Measurements from ENCODE around the gene SAA4.
"Not testable (repeated sequence)": the region's sequence is repeated elsewhere in the genome, so short reads cannot be mapped to it uniquely, and the experiment has no call there.

SAA4 gene

GRCh38 chr11:18264677-18265555 lies 28.3 kb upstream of the SAA4 start:
- Histone ChIP-seq H3K27ac (ENCODE audit: low read depth, low read length) (no peak overlapping the region), H3K9ac (ENCODE audit: low read depth, low read length) (no peak overlapping the region), H3K27me3 (ENCODE audit: insufficient read depth, low read length) (no peaks in the 10 kb centered on the region), H3K4me3 (ENCODE audit: low read length) (no peak overlapping the region), H3K9me3 (ENCODE audit: insufficient read depth, low read depth, low read length) (no peaks in the 10 kb centered on the region), H3K4me1 (ENCODE audit: insufficient read depth, low read length) (no peaks in the 10 kb centered on the region), H3K36me3 (ENCODE audit: insufficient read depth, low read length) (no peaks in the 10 kb centered on the region)
- 67% methylated on average over 1 of the region's 1 CpG for WGBS

- H3K4me3 ChIP-seq (ENCODE audit: low read length): no peak overlapping the region
- no peaks in the 10 kb centered on the region for H3K4me1 ChIP-seq (ENCODE audit: insufficient read depth, low read length)
- no peaks in the 10 kb centered on the region for H3K27me3 ChIP-seq (ENCODE audit: insufficient read depth, low read length)
- H3K27ac ChIP-seq (ENCODE audit: low read depth, low read length): no peak overlapping the region
- 90% methylated on average over 4 of the region's 4 CpGs for WGBS
- no peak overlapping the region for H3K9ac ChIP-seq (ENCODE audit: low read depth, low read length)
- H3K36me3 ChIP-seq (ENCODE audit: insufficient read depth, low read length): no peaks in the 10 kb centered on the region
- no peaks in the 10 kb centered on the region for H3K9me3 ChIP-seq (ENCODE audit: insufficient read depth, low read depth, low read length)
Measured at GRCh38 chr11:18264035-18264434, 27.4 kb upstream of the SAA4 start.

- not testable (repeated sequence) for H3K27ac ChIP-seq (ENCODE audit: low read depth, low read length); H3K9ac ChIP-seq (ENCODE audit: low read depth, low read length); H3K27me3 ChIP-seq (ENCODE audit: insufficient read depth, low read length); H3K4me3 ChIP-seq (ENCODE audit: low read length); H3K36me3 ChIP-seq (ENCODE audit: insufficient read depth, low read length); H3K4me1 ChIP-seq (ENCODE audit: insufficient read depth, low read length); H3K9me3 ChIP-seq (ENCODE audit: insufficient read depth, low read depth, low read length)
- WGBS: 65% methylated on average over 8 of the region's 8 CpGs
Measured at GRCh38 chr11:18262681-18263350, 26.2 kb upstream of the SAA4 start.

GRCh38 chr11:18261721-18262120 lies 25.1 kb upstream of the SAA4 start:
- Histone ChIP-seq H3K36me3 (ENCODE audit: insufficient read depth, low read length) (no peaks in the 10 kb centered on the region), H3K27me3 (ENCODE audit: insufficient read depth, low read length) (no peaks in the 10 kb centered on the region), H3K9ac (ENCODE audit: low read depth, low read length) (no peak overlapping the region), H3K27ac (ENCODE audit: low read depth, low read length) (no peak overlapping the region), H3K9me3 (ENCODE audit: insufficient read depth, low read depth, low read length) (no peaks in the 10 kb centered on the region), H3K4me3 (ENCODE audit: low read length) (no peak overlapping the region), H3K4me1 (ENCODE audit: insufficient read depth, low read length) (no peaks in the 10 kb centered on the region)
- 97% methylated on average over 14 of the region's 14 CpGs for WGBS

- no peaks in the 10 kb centered on the region for H3K9me3 ChIP-seq (ENCODE audit: insufficient read depth, low read depth, low read length)
- H3K4me3 ChIP-seq (ENCODE audit: low read length): no peak overlapping the region
- H3K36me3 ChIP-seq (ENCODE audit: insufficient read depth, low read length): no peaks in the 10 kb centered on the region
- H3K27me3 ChIP-seq (ENCODE audit: insufficient read depth, low read length): no peaks in the 10 kb centered on the region
- no peak overlapping the region for H3K27ac ChIP-seq (ENCODE audit: low read depth, low read length)
- H3K4me1 ChIP-seq (ENCODE audit: insufficient read depth, low read length): no peaks in the 10 kb centered on the region
- H3K9ac ChIP-seq (ENCODE audit: low read depth, low read length): no peak overlapping the region
Measured at GRCh38 chr11:18259259-18259658, 22.7 kb upstream of the SAA4 start.

GRCh38 chr11:18254781-18255361 lies 18.3 kb upstream of the SAA4 start:
- Histone ChIP-seq H3K27me3 (ENCODE audit: insufficient read depth, low read length) (no peaks in the 10 kb centered on the region), H3K36me3 (ENCODE audit: insufficient read depth, low read length) (no peaks in the 10 kb centered on the region), H3K4me3 (ENCODE audit: low read length) (no peak overlapping the region), H3K9me3 (ENCODE audit: insufficient read depth, low read depth, low read length) (no peaks in the 10 kb centered on the region), H3K4me1 (ENCODE audit: insufficient read depth, low read length) (no peaks in the 10 kb centered on the region), H3K9ac (ENCODE audit: low read depth, low read length) (no peak overlapping the region), H3K27ac (ENCODE audit: low read depth, low read length) (no peak overlapping the region)
- WGBS: 81% methylated on average over 2 of the region's 2 CpGs

GRCh38 chr11:18253778-18254338 lies 17.3 kb upstream of the SAA4 start:
- WGBS: 91% methylated on average over 11 of the region's 11 CpGs
- Histone ChIP-seq H3K36me3 (ENCODE audit: insufficient read depth, low read length) (no peaks in the 10 kb centered on the region), H3K27me3 (ENCODE audit: insufficient read depth, low read length) (no peaks in the 10 kb centered on the region), H3K9me3 (ENCODE audit: insufficient read depth, low read depth, low read length) (no peaks in the 10 kb centered on the region), H3K27ac (ENCODE audit: low read depth, low read length) (no peak overlapping the region), H3K9ac (ENCODE audit: low read depth, low read length) (no peak overlapping the region), H3K4me3 (ENCODE audit: low read length) (no peak overlapping the region), H3K4me1 (ENCODE audit: insufficient read depth, low read length) (no peaks in the 10 kb centered on the region)

- 90% methylated on average over 3 of the region's 3 CpGs for WGBS
- H3K36me3 ChIP-seq (ENCODE audit: insufficient read depth, low read length): no peaks in the 10 kb centered on the region
- H3K27ac ChIP-seq (ENCODE audit: low read depth, low read length): no peak overlapping the region
- no peaks in the 10 kb centered on the region for H3K27me3 ChIP-seq (ENCODE audit: insufficient read depth, low read length)
- H3K9me3 ChIP-seq (ENCODE audit: insufficient read depth, low read depth, low read length): no peaks in the 10 kb centered on the region
- H3K4me1 ChIP-seq (ENCODE audit: insufficient read depth, low read length): no peaks in the 10 kb centered on the region
- no peak overlapping the region for H3K4me3 ChIP-seq (ENCODE audit: low read length)
- no peak overlapping the region for H3K9ac ChIP-seq (ENCODE audit: low read depth, low read length)
Measured at GRCh38 chr11:18253233-18253632, 16.6 kb upstream of the SAA4 start.

GRCh38 chr11:18248561-18248960 lies 12.0 kb upstream of the SAA4 start, which contains the start of gene SAA2:
TSS of gene SAA2 (minus strand) at chr11:18248668. CDS start at chr11:18248011, 657 bp downstream.
- H3K27ac ChIP-seq (ENCODE audit: low read depth, low read length): no peak within 1 kb of the TSS
- H3K4me1 ChIP-seq (ENCODE audit: insufficient read depth, low read length): no peaks in the 10 kb centered on the region
- no peaks in the 10 kb centered on the region for H3K9me3 ChIP-seq (ENCODE audit: insufficient read depth, low read depth, low read length)
- H3K27me3 ChIP-seq (ENCODE audit: insufficient read depth, low read length): no peaks in the 10 kb centered on the region
- H3K9ac ChIP-seq (ENCODE audit: low read depth, low read length): no peak within 1 kb of the TSS
- H3K36me3 ChIP-seq (ENCODE audit: insufficient read depth, low read length): no peaks in the 10 kb centered on the region
- 93% methylated on average over 5 of the region's 5 CpGs for WGBS
- H3K4me3 ChIP-seq (ENCODE audit: low read length): no peak within 1 kb of the TSS

GRCh38 chr11:18247191-18247581 lies 10.6 kb upstream of the SAA4 start:
- H3K4me3 ChIP-seq (ENCODE audit: low read length); H3K27ac ChIP-seq (ENCODE audit: low read depth, low read length); H3K9ac ChIP-seq (ENCODE audit: low read depth, low read length); H3K9me3 ChIP-seq (ENCODE audit: insufficient read depth, low read depth, low read length); H3K27me3 ChIP-seq (ENCODE audit: insufficient read depth, low read length); H3K36me3 ChIP-seq (ENCODE audit: insufficient read depth, low read length); H3K4me1 ChIP-seq (ENCODE audit: insufficient read depth, low read length): not testable (repeated sequence)
- no CpG with 5 or more reads among the region's 6 CpGs for WGBS
